Neural cell (in vitro differentiated cells): Measurements from ENCODE around the gene WDTC1. TPM values are rescaled to one million over a fixed set of nuclear protein-coding genes. Genes with fewer than 3 reads are reported as not detected.
"Not testable (repeated sequence)": the region's sequence is repeated elsewhere in the genome, so short reads cannot be mapped to it uniquely, and the experiment has no call there.

ENCODE experiments used
- H2AFZ ChIP-seq: fragments of 200-600, 300-800 bp; sonication (generic), shearing (Covaris generic); 2 replicates; pipeline ENCODE4 v1.6.0; 2014; ENCODE audit warnings: low read depth, mild to moderate bottlenecking, antibody characterized with exemption, low read length, moderate library complexity
- H3F3A ChIP-seq: fragments of 200-600 bp; shearing (Covaris generic); 2 replicates; pipeline ENCODE4 v1.6.1; 2016; ENCODE audit warnings: mild to moderate bottlenecking, moderate library complexity, mixed read lengths, antibody characterized with exemption, low read length; ENCODE audit not compliant: insufficient read depth, poor library complexity, severe bottlenecking
- H3K27ac ChIP-seq: fragments of 200-600, 300-800 bp; sonication (generic), shearing (Covaris generic); 2 replicates; pipeline ENCODE4 v1.5.1; 2014; ENCODE audit warnings: mild to moderate bottlenecking, low read length, moderate library complexity
- H3K27me3 ChIP-seq: fragments of 300-800, 200-600 bp; sonication (generic), shearing (Covaris generic); 2 replicates; pipeline ENCODE4 v1.6.0; 2014; ENCODE audit warnings: mild to moderate bottlenecking, low read depth, low read length, moderate library complexity; ENCODE audit not compliant: insufficient read depth
- H3K36me3 ChIP-seq: fragments of 300-800, 200-600 bp; sonication (generic), shearing (Covaris generic); 2 replicates; pipeline ENCODE4 v1.5.1; 2014; ENCODE audit warnings: mild to moderate bottlenecking, antibody characterized with exemption, low read length, moderate library complexity; ENCODE audit not compliant: insufficient read depth
- H3K4me2 ChIP-seq: fragments of 300-800, 200-600 bp; sonication (generic), shearing (Covaris generic); 2 replicates; pipeline ENCODE4 v1.6.0; 2014; ENCODE audit warnings: mild to moderate bottlenecking, low read length
- H3K4me3 ChIP-seq: fragments of 300-800, 200-600 bp; sonication (generic), shearing (Covaris generic); 2 replicates; pipeline ENCODE4 v1.5.1; 2014; ENCODE audit warnings: mild to moderate bottlenecking, low read length, moderate library complexity
- H3K79me2 ChIP-seq: fragments of 200-600 bp; shearing (Covaris generic); replicated peaks from 2 replicates; pipeline ENCODE4 v1.6.0; 2014; ENCODE audit warnings: mild to moderate bottlenecking, low read length, moderate library complexity; ENCODE audit not compliant: insufficient read depth
- H3K9ac ChIP-seq: fragments of 300-800, 200-600 bp; sonication (generic), shearing (Covaris generic); 2 replicates; pipeline ENCODE4 v1.6.1; 2016; ENCODE audit warnings: mild to moderate bottlenecking, low read length, mixed read lengths
- H3K9me2 ChIP-seq: fragments of 200-600 bp; shearing (Covaris generic); 2 replicates; pipeline ENCODE4 v1.6.1; 2016; ENCODE audit warnings: mild to moderate bottlenecking, low read length, mixed read lengths; ENCODE audit not compliant: insufficient read depth
- H3K9me3 ChIP-seq: fragments of 200-600, 300-800 bp; sonication (generic), shearing (Covaris generic); 2 replicates; pipeline ENCODE4 v1.6.1; 2016; ENCODE audit warnings: mild to moderate bottlenecking, mixed run types, low read length, moderate library complexity, mixed read lengths
- H4K20me1 ChIP-seq: fragments of 200-600 bp; shearing (Covaris generic); 2 replicates; pipeline ENCODE4 v1.6.1; 2016; ENCODE audit warnings: mild to moderate bottlenecking, mixed run types; ENCODE audit not compliant: insufficient read depth
- EP300 ChIP-seq: fragments of 450-650 bp; conservative IDR thresholded peaks from 2 replicates; pipeline ENCODE4 v1.6.1; 2014; ENCODE audit warnings: antibody characterized with exemption, mild to moderate bottlenecking, moderate library complexity; ENCODE audit not compliant: poor library complexity, severe bottlenecking
- EZH2 ChIP-seq: fragments of 200-600, 300-800 bp; shearing (Covaris generic), sonication (generic); IDR thresholded peaks from 2 replicates; pipeline ENCODE4 v1.6.1; 2014; ENCODE audit warnings: antibody characterized with exemption, low read length, borderline replicate concordance, mild to moderate bottlenecking; ENCODE audit not compliant: insufficient read depth, poor library complexity, severe bottlenecking
- MXI1 ChIP-seq: fragments of 450-650 bp; conservative IDR thresholded peaks from 2 replicates; pipeline ENCODE4 v1.6.1; 2014; ENCODE audit warnings: antibody characterized with exemption, mild to moderate bottlenecking; ENCODE audit not compliant: poor library complexity, severe bottlenecking
- POLR2AphosphoS5 ChIP-seq: IDR thresholded peaks from 2 replicates; pipeline ENCODE4 v1.6.1; 2012
- RAD21 ChIP-seq: fragments of 450-650 bp; conservative IDR thresholded peaks from 2 replicates; pipeline ENCODE4 v1.6.1; 2014; ENCODE audit warnings: antibody characterized with exemption, mild to moderate bottlenecking, moderate library complexity
- REST ChIP-seq: IDR thresholded peaks from 2 replicates; pipeline ENCODE4 v1.6.1; 2012; ENCODE audit warnings: borderline replicate concordance
- SMC3 ChIP-seq: fragments of 450-650 bp; conservative IDR thresholded peaks from 2 replicates; pipeline ENCODE4 v1.6.1; 2014; ENCODE audit warnings: antibody characterized with exemption, mild to moderate bottlenecking, moderate library complexity; ENCODE audit not compliant: poor library complexity
- TAF1 ChIP-seq: IDR thresholded peaks from 2 replicates; pipeline ENCODE4 v1.6.1; 2012; ENCODE audit warnings: low read depth
- polyA plus RNA-seq: library from polyadenylated mRNA; depleted of rRNA; stranded (reverse); fragments of >200 nt; gene quantifications from 2 replicates; pipeline ENCODE4 v1.2.3, GENCODE V29; 2014
- TF ChIP-seq, protein P1 (sequence below): fragments of 450-650 bp; IDR thresholded peaks from 2 replicates; pipeline ENCODE4 v1.5.1; 2014; ENCODE audit warnings: antibody characterized with exemption, mild to moderate bottlenecking, moderate library complexity; ENCODE audit not compliant: poor library complexity, severe bottlenecking

WDTC1 gene
- polyA plus RNA-seq, 1 donor from 2014 or later, result 10.9 TPM

- H4K20me1 ChIP-seq, H3K27me3 ChIP-seq: not testable (repeated sequence)
Measured at GRCh38 chr1:27285821-27286220, 51.4 kb downstream of the WDTC1 start.

DNA sequence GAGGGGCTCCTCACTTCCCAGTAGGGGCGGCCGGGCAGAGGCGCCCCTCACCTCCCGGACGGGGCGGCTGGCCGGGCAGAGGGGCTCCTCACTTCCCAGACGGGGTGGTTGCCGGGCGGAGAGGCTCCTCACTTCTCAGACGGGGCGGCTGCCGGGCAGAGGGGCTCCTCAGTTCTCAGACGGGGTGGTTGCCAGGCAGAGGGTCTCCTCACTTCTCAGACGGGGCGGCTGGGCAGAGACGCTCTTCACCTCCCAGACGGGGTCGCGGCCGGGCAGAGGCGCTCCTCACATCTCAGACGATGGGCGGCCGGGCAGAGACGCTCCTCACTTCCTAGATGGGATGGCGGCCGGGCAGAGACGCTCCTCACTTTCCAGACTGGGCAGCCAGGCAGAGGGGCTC lies 54.7 kb downstream of the WDTC1 start:
- H3K4me3 ChIP-seq, H3F3A ChIP-seq, H3K27me3 ChIP-seq, H3K9me2 ChIP-seq, H3K36me3 ChIP-seq, H2AFZ ChIP-seq, H4K20me1 ChIP-seq, H3K4me2 ChIP-seq, H3K9me3 ChIP-seq, H3K79me2 ChIP-seq, H3K9ac ChIP-seq, H3K27ac ChIP-seq: not testable (repeated sequence)

More at GRCh38 chr1:27285821-27286220, 51.4 kb downstream of the WDTC1 start:
- H3K9me2 ChIP-seq, H3K79me2 ChIP-seq, H3K36me3 ChIP-seq, H3K4me3 ChIP-seq, H3K27ac ChIP-seq, H2AFZ ChIP-seq, H3K4me2 ChIP-seq, H3K9me3 ChIP-seq, H3K9ac ChIP-seq, H3F3A ChIP-seq: not testable (repeated sequence)

- Histone ChIP-seq H3K9me2 (no peaks in the 10 kb centered on the region), H3K4me3 (no peak overlapping the region), H3F3A (no peaks in the 10 kb centered on the region), H3K9ac (no peak overlapping the region), H4K20me1 (no peaks in the 10 kb centered on the region), H3K9me3 (no peaks in the 10 kb centered on the region), H3K36me3 (no peaks in the 10 kb centered on the region), H3K27ac (no peak overlapping the region), H3K79me2 (no peaks in the 10 kb centered on the region), H2AFZ (no peak overlapping the region), H3K27me3 (no peaks in the 10 kb centered on the region), H3K4me2 (no peak overlapping the region)
- TF ChIP-seq SMC3 (no peak), MXI1 (no peak), TAF1 (no peak), RAD21 (no peak), EZH2 (no peak), REST (no peak), POLR2AphosphoS5 (no peak), EP300 (no peak)
- TF ChIP-seq, protein P1, sequence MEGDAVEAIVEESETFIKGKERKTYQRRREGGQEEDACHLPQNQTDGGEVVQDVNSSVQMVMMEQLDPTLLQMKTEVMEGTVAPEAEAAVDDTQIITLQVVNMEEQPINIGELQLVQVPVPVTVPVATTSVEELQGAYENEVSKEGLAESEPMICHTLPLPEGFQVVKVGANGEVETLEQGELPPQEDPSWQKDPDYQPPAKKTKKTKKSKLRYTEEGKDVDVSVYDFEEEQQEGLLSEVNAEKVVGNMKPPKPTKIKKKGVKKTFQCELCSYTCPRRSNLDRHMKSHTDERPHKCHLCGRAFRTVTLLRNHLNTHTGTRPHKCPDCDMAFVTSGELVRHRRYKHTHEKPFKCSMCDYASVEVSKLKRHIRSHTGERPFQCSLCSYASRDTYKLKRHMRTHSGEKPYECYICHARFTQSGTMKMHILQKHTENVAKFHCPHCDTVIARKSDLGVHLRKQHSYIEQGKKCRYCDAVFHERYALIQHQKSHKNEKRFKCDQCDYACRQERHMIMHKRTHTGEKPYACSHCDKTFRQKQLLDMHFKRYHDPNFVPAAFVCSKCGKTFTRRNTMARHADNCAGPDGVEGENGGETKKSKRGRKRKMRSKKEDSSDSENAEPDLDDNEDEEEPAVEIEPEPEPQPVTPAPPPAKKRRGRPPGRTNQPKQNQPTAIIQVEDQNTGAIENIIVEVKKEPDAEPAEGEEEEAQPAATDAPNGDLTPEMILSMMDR, result no peak
Measured at GRCh38 chr1:27290581-27290980, 56.1 kb downstream of the WDTC1 start.
